NCI-H1105 treated with DMSO at 0.1 percent for 48 hours (cell line): ENCODE results near the gene DPYSL5.
"Not testable (repeated sequence)": the region's sequence is repeated elsewhere in the genome, so short reads cannot be mapped to it uniquely, and the experiment has no call there.

Experiments
- DNase-seq: peaks from one replicate; lab custom pipeline; 2025; lab: John Stamatoyannopoulos, UW

Gene DPYSL5

DNA sequence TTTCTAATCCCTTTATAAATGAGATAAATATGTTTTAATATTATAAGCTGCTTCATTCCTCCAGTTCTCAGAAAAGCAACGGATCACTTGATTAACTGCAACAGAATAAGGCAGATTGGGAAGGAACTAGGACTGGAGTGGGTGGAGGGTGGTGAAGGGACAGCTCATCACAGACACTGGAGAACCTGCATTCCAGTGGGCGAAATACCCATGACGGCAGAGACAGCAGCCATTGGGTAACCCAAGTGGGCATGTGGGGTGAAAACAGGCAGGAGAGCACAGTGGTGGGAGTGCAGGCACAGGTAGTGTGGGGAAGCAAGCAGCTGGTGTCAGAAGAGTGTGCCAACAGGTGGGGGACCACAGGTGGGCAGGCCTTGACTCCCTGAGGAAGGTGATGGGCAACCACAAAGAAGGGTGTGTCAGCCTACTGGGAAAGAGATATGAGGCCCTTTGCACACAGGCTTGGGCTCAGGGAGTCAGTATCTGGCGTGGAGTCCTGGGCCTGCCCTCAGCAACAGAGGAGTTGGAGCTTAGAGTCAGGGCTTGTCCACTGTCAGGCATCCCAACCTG, 27.2 kb downstream of the DPYSL5 start:
- no peak for DNase-seq

DNA sequence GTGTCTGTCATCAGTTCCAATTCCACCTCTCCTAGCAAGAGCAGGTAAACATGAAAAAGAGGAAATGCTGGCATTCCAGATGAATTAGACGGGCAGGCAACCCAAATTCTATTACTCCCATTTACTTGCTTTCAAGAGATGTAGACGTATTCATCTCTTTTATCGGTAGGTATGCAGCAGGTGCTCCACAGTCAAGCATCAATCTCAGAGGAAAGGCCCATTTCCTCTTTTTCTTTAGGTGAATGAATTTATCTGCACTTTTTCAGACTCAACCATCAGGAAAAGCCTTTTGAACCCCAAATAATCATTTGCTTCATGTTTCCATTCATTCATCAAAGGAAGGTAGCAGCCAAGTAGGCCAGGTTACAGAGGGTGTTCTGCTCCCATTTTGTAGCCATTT, 27.9 kb downstream of the DPYSL5 start:
- no peak for DNase-seq

DNA sequence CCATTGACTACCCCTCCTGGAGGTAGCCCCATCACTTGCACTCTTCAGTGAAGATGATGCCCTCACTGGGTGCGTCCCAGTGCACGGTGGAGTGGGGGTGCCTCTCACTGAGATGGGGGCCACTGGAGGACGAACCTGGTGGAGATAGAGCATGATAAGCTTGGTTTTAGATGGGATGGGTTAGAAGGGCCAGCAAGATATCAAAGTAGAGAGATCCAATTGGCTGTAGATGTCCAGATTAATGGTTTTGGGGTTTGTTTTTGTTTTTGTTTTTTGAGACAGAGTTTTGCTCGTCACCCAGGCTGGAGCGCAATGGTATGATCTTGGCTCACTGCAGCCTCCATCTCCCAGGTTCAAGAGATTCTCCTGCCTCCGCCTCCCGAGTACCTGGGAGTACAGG, 28.3 kb downstream of the DPYSL5 start:
- DNase-seq = no peak

DNA sequence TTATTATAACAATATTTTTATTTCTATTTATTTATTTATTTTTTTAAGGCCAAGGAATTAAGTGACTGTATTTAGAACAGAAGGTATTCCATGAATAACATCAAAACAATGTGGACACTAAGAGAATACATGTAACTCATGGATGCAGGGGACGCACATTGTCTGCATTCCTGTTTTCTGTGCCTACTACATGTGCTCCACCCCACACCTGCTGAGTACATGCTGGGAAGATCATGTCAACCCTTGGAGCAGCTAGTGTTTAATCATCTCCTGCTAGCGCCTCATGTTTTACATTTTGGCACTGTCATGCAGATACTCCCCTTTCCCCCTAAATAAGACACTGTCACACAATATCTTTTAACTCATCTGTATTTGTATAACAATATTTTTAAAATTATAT, 29.3 kb downstream of the DPYSL5 start:
- no peak for DNase-seq

DNA sequence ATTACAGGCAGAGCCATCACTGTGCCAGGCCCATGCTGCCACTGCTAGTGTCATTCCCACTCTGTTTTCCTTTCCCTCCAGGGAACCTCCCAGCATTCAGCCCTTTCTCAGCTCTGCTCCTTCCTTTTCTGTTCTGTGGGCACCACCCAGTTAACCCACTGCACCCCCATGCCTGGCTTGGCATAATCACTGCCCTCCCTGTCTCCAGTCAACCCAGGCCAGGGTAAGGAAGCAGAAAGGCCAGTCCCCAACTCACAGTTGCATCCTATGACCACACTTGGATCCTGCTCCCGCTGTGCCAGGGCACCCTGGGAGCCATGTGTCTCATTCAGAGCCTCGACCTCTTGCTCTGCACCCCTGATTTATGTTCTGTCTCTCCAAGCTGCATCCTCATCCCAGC, 32.2 kb downstream of the DPYSL5 start:
- DNase-seq = no peak

DNA sequence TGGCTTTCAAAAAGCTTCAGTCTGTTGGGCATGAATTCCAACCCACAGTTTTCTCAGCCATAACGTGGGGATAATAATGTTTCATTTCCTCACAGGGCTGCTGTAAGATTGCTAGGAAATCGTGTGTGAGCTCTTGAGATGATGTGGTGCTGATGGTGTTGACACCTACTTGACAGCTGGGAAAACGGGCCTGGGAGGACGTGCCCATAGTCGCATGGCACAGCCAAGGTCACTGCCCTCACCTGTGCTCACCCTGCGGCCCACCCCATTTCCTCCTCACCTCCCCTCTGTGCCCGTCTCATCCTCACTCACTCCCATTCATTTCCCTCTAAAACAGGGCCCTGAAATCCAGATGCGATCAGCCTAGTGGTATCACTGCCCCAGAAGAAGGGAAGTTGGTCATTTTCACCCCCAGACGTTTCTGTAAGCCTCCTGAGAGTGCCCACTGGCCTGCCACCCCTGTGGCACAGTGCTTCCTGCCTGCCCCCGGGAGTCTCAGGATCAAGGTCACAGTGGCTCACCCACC, 33.0 kb downstream of the DPYSL5 start:
- DNase-seq = no peak

DNA sequence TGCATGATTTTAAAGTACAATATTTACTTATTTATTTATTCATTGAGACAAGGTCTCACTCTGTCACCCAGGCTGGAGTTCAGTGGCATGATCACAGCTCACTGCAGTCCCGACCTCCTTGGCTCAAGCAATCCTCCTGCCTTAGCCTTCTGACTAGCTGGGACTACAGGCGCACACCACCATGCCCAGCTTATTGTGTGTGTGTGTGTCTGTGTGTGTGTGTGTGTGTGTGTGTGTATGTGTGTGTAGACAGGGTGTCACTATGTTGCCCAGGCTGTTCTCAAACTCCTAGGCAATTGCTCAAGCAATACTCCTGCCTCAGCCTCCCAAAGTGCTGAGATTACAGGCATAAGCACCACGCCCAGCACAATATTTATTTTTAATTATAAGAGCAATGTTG, 34.3 kb downstream of the DPYSL5 start:
- not testable (repeated sequence) for DNase-seq

GRCh38 chr2:26883956-26884355, 36.0 kb downstream of the DPYSL5 start:
- DNase-seq = no peak

DNA sequence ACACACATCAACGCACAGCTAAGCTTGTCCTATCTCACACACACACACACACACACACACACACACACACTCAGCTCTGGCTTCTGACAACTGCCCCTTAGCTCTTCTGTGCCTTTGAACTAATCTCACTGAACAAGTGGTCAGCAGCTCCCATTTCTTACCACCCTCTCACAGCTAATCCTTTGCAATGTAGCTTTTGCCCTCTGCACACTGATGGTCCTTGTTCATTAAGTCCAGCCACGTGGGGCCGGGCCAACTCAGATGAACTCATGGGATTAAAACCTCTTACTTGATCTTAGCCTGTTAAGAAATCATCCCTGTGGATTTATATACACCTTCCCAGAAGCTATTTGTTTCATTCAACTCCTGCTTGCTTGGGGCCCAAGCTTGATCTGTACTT, 36.6 kb downstream of the DPYSL5 start:
- no peak for DNase-seq

DNA sequence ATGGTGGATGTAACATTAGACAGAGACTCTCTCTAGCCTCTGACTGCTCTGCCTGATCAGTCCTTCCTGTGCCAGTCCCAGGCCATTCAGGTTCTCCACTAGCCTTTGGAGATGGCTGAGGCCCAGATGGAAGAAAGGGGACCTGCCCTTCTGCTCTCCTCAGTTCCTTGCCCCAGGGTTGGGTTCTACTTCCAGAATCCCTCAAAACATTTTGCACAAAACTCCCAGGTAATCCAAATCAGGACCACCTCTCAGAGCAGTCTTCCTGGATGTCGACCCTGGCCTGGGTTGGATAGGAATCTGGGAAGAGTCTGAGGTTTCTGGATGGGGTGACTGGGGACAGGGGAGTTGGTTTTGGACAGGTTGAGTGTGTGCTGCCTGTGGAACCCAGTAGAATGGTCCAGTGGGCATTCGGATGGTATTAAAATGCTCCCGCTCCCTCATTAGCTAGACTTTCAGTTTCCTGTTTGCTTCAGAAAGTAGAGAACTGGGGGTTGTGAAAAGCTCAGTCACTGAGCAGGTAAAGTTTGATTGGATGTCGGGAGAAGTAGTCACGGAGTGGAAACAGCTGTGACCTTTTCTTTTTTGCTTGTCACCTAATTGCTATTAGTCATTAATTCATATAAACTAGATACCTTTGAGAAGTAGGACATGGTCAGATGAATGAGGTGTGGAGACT, 37.9 kb downstream of the DPYSL5 start:
- no peak for DNase-seq

- DNase-seq = no peak
Observed at GRCh38 chr2:26886736-26887135, 38.8 kb downstream of the DPYSL5 start.

GRCh38 chr2:26887151-26887550, 39.2 kb downstream of the DPYSL5 start:
- DNase-seq = no peak

- DNase-seq = no peak
Observed at GRCh38 chr2:26889796-26890195, 41.9 kb downstream of the DPYSL5 start.

DNA sequence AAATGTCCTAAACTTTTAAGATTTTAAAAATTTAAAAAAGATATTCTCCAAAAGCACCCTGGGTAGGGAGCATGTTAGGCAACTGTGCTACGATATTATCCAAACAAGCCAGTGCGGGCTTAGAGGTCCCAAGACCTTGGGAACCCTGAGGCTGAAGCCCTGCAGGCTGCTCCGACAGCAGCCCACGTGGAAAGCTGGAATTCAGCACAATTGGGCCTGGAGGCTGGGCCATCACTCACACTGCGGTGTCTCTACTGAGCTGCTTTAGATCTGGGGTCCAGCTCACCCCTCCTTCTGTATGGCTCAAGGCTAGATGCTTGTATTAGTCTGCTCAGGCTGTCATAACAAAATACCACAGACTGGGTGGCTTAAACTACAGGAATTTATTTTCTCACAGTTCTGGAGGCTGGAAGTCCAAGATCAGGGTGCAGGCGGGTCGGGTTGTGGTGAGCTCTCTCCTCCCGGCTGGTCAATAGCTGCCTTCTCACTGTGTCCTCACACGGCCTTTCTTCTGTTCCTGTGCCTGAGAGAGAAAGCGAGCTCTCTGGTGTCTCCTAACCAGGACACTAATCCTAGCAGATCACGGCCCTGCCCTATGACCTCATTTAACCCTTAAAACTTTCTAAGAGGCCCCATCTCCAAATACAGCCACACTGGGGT, 42.5 kb downstream of the DPYSL5 start:
- no peak for DNase-seq

GRCh38 chr2:26892133-26892532, 44.2 kb downstream of the DPYSL5 start:
- DNase-seq = no peak

DNA sequence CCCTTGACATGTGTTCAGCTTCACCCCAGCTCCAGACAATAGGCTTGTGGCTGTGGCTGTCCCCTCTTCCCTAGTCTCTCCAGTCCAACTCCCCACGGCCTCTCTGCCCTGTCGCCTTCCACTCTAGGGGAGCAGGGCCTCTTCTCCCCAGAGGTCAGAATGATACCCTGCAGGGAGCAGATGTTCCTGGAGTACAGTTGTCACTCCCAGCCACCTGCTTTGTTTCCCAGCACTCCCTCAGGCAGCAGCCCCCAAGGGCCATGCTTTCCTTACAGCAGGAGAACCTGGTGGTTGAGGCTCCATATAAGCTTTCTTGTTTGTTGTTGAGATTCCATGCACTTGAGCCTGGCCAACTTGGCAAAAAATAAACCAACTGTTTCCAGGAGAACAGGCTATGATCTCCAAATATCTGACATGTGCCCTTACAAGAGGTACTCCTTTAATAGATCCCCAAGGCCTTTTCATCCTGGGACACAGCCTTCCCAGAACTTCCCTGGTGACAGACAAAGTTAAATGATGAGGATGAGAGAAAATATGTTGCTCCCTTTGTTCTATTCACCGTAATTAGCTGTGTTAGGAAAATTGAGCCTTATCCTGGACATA, 45.1 kb downstream of the DPYSL5 start:
- no peak for DNase-seq

DNA sequence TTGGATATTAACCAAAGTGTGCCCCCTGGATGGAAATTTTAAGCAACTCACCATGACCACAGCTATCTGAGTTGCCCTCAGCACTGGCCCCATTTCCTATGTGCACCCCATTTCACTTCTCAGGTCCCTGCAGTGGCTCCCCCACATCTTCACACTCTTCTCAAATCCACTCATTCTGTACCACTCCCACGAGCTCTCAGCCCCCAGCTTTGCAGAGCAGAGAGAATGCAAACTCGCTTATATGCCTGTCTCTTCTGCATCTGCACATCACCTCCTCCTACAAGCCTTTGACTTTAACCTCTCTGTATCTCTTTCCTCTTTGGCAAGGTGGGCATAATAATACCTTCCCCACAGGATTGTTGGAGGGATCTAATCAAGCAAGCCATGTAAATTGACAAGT, 46.2 kb downstream of the DPYSL5 start:
- DNase-seq = no peak

DNA sequence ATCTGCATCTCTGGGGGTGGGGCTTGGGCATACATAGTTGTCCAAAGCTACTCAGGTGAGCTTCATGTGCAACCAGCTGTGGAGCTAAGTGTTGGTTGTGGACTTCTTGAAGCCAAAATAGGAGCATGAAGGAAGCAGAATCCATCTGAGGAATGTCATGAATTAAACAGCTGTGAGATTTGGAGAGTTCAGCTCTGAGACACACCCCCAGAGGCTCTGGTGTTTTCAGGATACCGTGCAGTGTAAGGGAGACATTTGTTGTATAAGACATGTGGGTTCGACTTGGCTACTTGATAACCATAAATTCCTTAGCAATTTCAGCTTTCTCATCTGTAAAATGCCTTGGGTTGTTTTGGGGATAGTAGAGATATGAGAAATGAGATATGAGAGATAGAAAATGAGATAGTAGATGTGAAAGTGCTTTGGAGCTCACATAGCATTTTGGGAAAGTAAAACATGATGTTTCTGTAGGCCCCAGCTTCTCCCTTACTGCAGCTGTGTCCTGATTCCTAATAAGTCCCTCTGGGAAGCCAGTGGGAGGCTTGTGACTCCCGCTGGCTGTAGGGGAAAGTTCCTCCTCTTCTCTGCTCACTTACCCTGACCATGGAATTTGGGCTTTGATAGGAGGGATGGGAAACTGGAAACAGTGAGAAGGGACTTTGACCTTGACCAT, 50.0 kb downstream of the DPYSL5 start:
- no peak for DNase-seq

- DNase-seq = no peak
Observed at GRCh38 chr2:26898480-26899078, 50.6 kb downstream of the DPYSL5 start.

GRCh38 chr2:26899500-26900164, 51.7 kb downstream of the DPYSL5 start:
- DNase-seq = no peak

DNA sequence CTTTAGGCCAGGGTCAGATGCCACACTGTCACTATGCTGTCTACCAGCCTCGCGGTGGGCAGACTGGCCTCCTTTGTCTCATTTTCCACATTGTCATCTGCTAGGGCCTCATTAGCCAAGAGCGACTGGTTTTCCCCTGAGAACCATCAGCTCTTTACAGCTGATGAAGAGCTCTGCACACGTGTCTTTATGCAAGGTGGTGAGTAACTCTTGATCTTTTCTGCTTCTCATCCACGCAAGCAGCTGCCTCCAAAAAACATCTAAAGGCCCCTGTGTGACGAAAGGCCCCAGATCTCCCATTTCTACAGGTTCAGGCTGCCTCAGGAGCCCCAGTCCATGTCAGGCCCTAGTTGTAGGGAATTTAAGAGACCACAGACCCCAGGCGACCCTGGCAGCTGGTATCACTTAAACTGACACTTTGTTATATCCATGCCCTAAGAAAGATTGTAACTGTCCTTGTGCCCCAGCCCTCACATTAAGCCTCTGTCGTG, 52.9 kb downstream of the DPYSL5 start:
- no peak for DNase-seq
